ENCODE data around the gene PPCS. TPM values are rescaled to one million over a fixed set of nuclear protein-coding genes. Genes with fewer than 3 reads are reported as not detected.

The PPCS gene
- total RNA-seq, 1 experiment from 2014 or later, result 36.7 TPM

- Histone ChIP-seq H4K20me1 (ENCODE audit: control insufficient read depth, insufficient read depth, insufficient read length) (no peaks in the 10 kb centered on the region), H2AFZ (ENCODE audit: low read length) (no peak overlapping the region), H4K91ac (ENCODE audit: insufficient read length, low read depth, low read length) (no peak overlapping the region), H3K27me3 (ENCODE audit: insufficient read depth, low read length) (no peaks in the 10 kb centered on the region), H3K23ac (ENCODE audit: insufficient read length, low read depth, low read length) (no peak overlapping the region), H3K27ac (ENCODE audit: insufficient read length, low read depth, low read length) (no peak overlapping the region), H2BK15ac (ENCODE audit: low read depth, low read length) (no peak overlapping the region), H4K5ac (ENCODE audit: insufficient read length, low read depth, low read length) (no peak overlapping the region), H3K23me2 (ENCODE audit: insufficient read length, low read depth, low read length, poor library complexity, severe bottlenecking) (no peaks in the 10 kb centered on the region), H2BK120ac (ENCODE audit: low read depth, low read length, poor library complexity, severe bottlenecking) (no peak overlapping the region), H3K79me2 (ENCODE audit: insufficient read depth, low read length) (no peaks in the 10 kb centered on the region), H2AK5ac (ENCODE audit: insufficient read length, low read length) (no peak overlapping the region), H3K9ac (ENCODE audit: extremely low read depth, insufficient read length, low read length) (no peak overlapping the region), H2BK12ac (ENCODE audit: insufficient read length, low read depth, low read length) (no peak overlapping the region), H4K8ac (replicated peaks; ENCODE audit: insufficient read length, low read depth, low read length) (no peak overlapping the region), H3K14ac (ENCODE audit: insufficient read depth, low read length) (no peak overlapping the region), H2BK20ac (ENCODE audit: low read depth, low read length, poor library complexity, severe bottlenecking) (no peak overlapping the region), H3K56ac (ENCODE audit: insufficient read length, low read depth, low read length) (no peak overlapping the region), H3K18ac (ENCODE audit: insufficient read length, low read depth, low read length) (no peak overlapping the region), H3K79me1 (ENCODE audit: insufficient read depth, low read depth, low read length, poor library complexity, severe bottlenecking) (no peaks in the 10 kb centered on the region), H3K4me1 (ENCODE audit: insufficient read depth, low read length) (peaks cover 9% of the 10 kb centered on the region; the same call in 1 of the 2 replicates), H3K4me2 (ENCODE audit: insufficient read depth, insufficient read length, low read length) (no peak overlapping the region), H3K4ac (ENCODE audit: low read depth, low read length) (no peak overlapping the region), H3K9me3 (ENCODE audit: control insufficient read depth, low read depth, low read length) (no peaks in the 10 kb centered on the region), H3T11ph (ENCODE audit: low read length) (no peak overlapping the region), H2BK5ac (ENCODE audit: insufficient read length, low read length) (no peak overlapping the region)
- H3K27ac Mint-ChIP-seq, result peak overlapping the region; percentile 30 to 57 (median 50); a peak in 5 of 7 replicates
- 0 out of 5 replicates have a peak overlapping the region, but pooled peaks of 1 of the 2 experiments have one; percentile 38 for H3K4me3 Mint-ChIP-seq
- no peaks in the 10 kb centered on the region for H3K9me3 Mint-ChIP-seq
- H3K27me3 Mint-ChIP-seq (ENCODE audit: low read depth), result peaks cover 2% of the 10 kb centered on the region; the same call in 1 of the 2 replicates
- DNase-seq, result no peak
- peaks cover 39 to 41% of the 10 kb centered on the region in 2 experiments for H3K4me1 Mint-ChIP-seq
- peaks cover 0 to 10% (median 0%) of the 10 kb centered on the region in 3 experiments; a peak in 5 of 7 replicates for H3K36me3 Mint-ChIP-seq (ENCODE audit: insufficient read depth in 1 of 3, low read depth in 3 of 3)
- WGBS (ENCODE audit: extremely low coverage, insufficient read length, low lambda C conversion rate), result no CpG with 5 or more reads among the region's 1 CpG
- TF ChIP-seq CTCF (conservative IDR thresholded peaks at IDR 0.05), result no peak
Measured at GRCh38 chr1:42418516-42418915, 37.8 kb upstream of the PPCS start.
